Measurements from ENCODE around the gene RFX1. TPM values are rescaled to one million over a fixed set of nuclear protein-coding genes. Genes with fewer than 3 reads are reported as not detected.

Gene RFX1
- total RNA-seq, 1 donor from 2014 or later, result 4.2 TPM

GRCh38 chr19:13959962-13960862 is 45.9 kb downstream of the RFX1 start:
- H3K4me3 ChIP-seq (ENCODE audit: low read depth, low read length), result no peak overlapping the region
- no peak for TF ChIP-seq CTCF (conservative IDR thresholded peaks at IDR 0.05; ENCODE audit: low read depth, low read length)
- no peak for DNase-seq (ENCODE audit: low read depth)

GRCh38 chr19:13959141-13959961 is 46.8 kb downstream of the RFX1 start:
- no peak for TF ChIP-seq CTCF (conservative IDR thresholded peaks at IDR 0.05; ENCODE audit: low read depth, low read length)
- no peak overlapping the region for H3K4me3 ChIP-seq (ENCODE audit: low read depth, low read length)
- DNase-seq (ENCODE audit: low read depth), result no peak

- no peak for DNase-seq (ENCODE audit: low read depth)
- no peak for TF ChIP-seq CTCF (conservative IDR thresholded peaks at IDR 0.05; ENCODE audit: low read depth, low read length)
Observed at GRCh38 chr19:13958043-13958442, 48.1 kb downstream of the RFX1 start.

GRCh38 chr19:13957051-13957450 is 49.1 kb downstream of the RFX1 start:
- TF ChIP-seq CTCF (conservative IDR thresholded peaks at IDR 0.05; ENCODE audit: low read depth, low read length), result no peak
- no peak for DNase-seq (ENCODE audit: low read depth)
- no peak overlapping the region for H3K4me3 ChIP-seq (ENCODE audit: low read depth, low read length)

More at GRCh38 chr19:13958043-13958442, 48.1 kb downstream of the RFX1 start:
- no peak overlapping the region for H3K4me3 ChIP-seq (ENCODE audit: low read depth, low read length)

- no peak overlapping the region for H3K4me3 ChIP-seq (ENCODE audit: low read depth, low read length)
- no peak for DNase-seq (ENCODE audit: low read depth)
- TF ChIP-seq CTCF (conservative IDR thresholded peaks at IDR 0.05; ENCODE audit: low read depth, low read length), result no peak
Observed at GRCh38 chr19:13956365-13956744, 49.8 kb downstream of the RFX1 start.

GRCh38 chr19:13955662-13956364 is 50.3 kb downstream of the RFX1 start:
- TF ChIP-seq CTCF (conservative IDR thresholded peaks at IDR 0.05; ENCODE audit: low read depth, low read length), result no peak
- no peak for DNase-seq (ENCODE audit: low read depth)
- no peak overlapping the region for H3K4me3 ChIP-seq (ENCODE audit: low read depth, low read length)

Data from epithelial cell of proximal tubule (primary cell).